Measurements from ENCODE around the gene RCBTB1.

RCBTB1 gene

DNA sequence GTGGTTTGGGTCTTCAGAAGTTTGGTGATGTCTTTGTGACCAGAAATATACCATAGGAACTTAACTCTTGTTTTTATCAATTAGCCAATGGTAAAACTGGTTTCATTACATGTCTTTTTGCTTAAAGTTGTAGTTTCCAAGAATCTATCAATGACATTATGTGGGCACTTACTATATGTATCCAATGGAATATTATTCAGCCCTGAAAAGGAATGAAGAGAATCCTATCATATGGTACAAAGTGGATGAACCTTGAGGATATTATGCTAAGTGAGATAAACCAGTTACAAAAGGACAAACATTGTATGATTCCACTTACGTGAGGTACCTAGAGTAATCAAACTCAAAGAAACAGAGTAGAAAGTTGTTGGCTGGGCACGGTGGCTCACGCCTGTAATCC, 26.4 kb downstream of the RCBTB1 start:
- DNase-seq (ENCODE audit: low spot score): no peak

- no peak for DNase-seq (ENCODE audit: low spot score)
These were observed 31.0 kb downstream of the RCBTB1 start for GRCh38 chr13:49554387-49554786.

GRCh38 chr13:49553888-49554287, 31.5 kb downstream of the RCBTB1 start:
- DNase-seq (ENCODE audit: low spot score): no peak

DNA sequence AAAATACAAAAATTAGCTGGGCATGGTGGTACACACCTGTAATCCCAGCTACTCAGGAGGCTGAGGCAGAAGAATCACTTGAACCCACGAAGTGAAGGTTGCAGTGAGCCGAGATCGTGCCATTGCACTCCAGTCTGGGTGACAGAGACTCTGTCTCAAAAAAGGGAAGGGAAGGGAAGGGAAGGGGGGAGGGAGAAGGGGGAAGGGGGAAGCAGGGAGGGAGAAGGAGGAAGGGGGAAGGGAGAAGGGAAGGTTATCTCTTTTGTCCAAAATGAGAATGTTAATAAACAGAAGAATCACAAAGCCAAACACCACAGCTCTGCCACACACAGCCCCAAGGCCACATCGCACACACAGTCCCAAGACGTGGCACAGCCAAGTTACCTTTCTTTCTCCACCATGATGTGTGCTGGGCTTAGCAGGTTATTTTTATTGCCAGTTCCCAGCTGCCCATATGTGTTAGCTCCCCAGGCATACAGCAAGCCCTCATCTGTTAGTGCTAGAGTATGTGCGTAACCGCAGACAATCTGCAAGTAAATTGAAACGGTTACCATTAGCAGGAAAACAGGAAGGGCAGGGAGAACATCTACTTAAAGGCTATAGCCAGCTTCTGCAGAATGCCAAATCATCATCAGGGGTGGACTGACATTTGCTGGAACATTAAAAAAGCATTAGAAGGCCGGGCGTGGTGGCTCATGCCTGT, 34.3 kb downstream of the RCBTB1 start:
- no peak for DNase-seq (ENCODE audit: low spot score)

DNA sequence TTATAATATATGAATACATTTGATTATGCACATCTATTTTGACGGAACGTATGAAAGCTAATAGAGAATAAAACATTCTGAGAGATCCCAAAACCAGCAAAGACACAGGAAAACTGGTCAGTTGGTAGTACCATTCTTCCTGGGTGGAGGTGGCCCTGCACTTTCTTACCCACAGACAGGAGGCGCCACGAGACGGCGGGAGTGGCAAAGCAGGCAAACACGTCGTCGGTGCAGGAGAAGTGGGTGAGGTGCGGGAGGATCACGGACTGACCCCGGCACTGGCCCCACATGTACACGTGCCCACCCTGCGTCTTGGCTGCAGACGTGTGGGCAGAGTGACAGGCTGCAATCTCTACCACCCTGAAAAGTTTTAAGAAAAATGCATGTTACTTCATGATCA, 36.1 kb downstream of the RCBTB1 start:
- no peak for DNase-seq (ENCODE audit: low spot score)

GRCh38 chr13:49546561-49546960, 38.8 kb downstream of the RCBTB1 start:
- no peak for DNase-seq (ENCODE audit: low spot score)

- no peak for DNase-seq (ENCODE audit: low spot score)
These were observed 39.7 kb downstream of the RCBTB1 start for GRCh38 chr13:49545661-49546060.

DNA sequence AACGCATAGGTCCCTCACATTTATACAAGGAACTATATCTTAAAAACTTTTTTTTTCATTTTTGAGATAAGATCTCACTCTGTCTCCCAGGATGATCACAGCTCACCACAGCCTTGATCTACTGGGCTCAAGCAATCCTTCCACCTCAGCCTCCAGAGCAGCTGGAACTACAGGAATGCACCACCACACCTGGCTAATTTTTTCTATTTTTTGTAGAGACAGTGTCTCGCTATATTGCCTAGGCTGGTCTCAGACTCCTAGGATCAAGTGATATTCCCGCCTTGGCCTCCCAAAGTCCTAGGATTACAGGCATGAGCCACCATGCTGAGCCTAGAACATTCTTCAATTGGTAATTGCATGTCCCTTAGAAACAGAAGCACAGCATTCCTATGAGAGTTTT, 41.7 kb downstream of the RCBTB1 start:
- DNase-seq (ENCODE audit: low spot score): no peak

DNA sequence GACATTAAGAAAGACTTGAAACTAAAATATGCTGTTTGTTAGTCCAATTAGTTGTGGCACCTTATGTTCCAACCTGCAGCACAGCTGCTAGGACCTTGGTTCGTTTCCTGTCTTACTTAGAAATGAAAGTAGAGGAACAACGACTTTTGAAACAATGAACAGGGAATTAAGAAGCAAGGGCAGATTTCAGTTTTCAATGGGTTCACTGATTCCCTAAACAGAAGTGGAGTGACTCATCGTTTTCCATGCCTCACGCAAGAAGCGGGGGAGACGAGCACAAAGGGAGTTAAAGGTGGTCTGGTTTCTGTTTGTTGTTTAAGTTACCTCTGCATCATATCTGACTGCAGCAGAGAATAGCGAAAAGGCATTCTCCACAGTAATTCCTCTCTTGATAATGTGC, 44.8 kb downstream of the RCBTB1 start:
- peak; percentile 53 for DNase-seq (ENCODE audit: low spot score)

- peak; percentile 77 for DNase-seq (ENCODE audit: low spot score)
These were observed 45.6 kb downstream of the RCBTB1 start for GRCh38 chr13:49539746-49540145.

GRCh38 chr13:49539313-49539712, 46.0 kb downstream of the RCBTB1 start:
- DNase-seq (ENCODE audit: low spot score): peak; percentile 57

DNA sequence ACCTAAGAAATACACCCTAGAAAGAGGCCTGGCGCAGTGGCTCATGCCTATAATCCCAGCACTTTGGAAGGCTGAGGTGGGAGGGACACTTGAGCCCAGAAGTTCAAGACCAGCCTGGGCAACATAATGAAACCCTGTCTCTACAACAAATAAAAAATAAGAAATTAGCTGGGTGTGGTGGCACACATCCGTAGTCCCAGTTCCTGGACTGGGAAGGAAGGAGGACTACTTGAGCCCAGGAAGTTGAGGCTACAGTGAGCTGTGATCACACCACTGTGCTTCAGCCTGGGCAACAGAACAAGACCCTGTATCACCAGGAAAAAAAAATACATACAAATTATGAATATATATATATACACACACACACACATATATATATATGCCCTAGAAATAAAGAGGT, 47.0 kb downstream of the RCBTB1 start:
- DNase-seq (ENCODE audit: low spot score): no peak

GRCh38 chr13:49536144-49536873, 49.0 kb downstream of the RCBTB1 start:
- peak; percentile 58 for DNase-seq (ENCODE audit: low spot score)

- peak; percentile 62 for DNase-seq (ENCODE audit: low spot score)
These were observed 51.6 kb downstream of the RCBTB1 start for GRCh38 chr13:49533591-49534269.

GRCh38 chr13:49533011-49533410, 52.3 kb downstream of the RCBTB1 start:
- no peak for DNase-seq (ENCODE audit: low spot score)

DNA sequence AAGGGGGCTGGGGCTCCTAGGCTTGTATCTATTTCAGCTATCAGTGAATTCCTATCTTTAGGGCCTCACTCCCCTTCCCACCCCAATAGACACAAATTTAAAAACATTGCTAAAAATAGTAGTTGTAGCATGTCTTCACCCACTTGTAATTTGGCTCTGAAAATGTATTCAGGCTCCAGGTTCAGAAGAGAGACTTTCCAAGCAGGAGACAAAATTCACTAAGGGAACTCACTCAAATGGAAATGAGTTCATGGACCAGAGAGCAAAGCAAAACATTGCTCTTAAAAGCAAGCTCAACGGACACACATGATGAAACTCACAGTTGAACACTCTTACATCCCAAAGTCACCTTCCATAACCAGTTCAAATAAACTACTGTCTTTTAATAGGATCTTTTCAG, 52.8 kb downstream of the RCBTB1 start:
- peak; percentile 36 for DNase-seq (ENCODE audit: low spot score)

- peak; percentile 81 for DNase-seq (ENCODE audit: low spot score)
These were observed 54.9 kb downstream of the RCBTB1 start for GRCh38 chr13:49530457-49530856.

GRCh38 chr13:49528161-49528560, 57.2 kb downstream of the RCBTB1 start:
- no peak for DNase-seq (ENCODE audit: low spot score)

- DNase-seq (ENCODE audit: low spot score): no peak
These were observed 58.2 kb downstream of the RCBTB1 start for GRCh38 chr13:49527123-49527522.

GRCh38 chr13:49524740-49525501, 60.4 kb downstream of the RCBTB1 start:
- no peak for DNase-seq (ENCODE audit: low spot score)

GRCh38 chr13:49521224-49521623, 64.1 kb downstream of the RCBTB1 start:
- no peak for DNase-seq (ENCODE audit: low spot score)

GRCh38 chr13:49517461-49517860, 67.9 kb downstream of the RCBTB1 start:
- DNase-seq (ENCODE audit: low spot score): no peak
